KMS-11 (cell line): Measurements from ENCODE around the gene ZBTB5.

Experiments used
- H2AFZ ChIP-seq: fragments of 200-600 bp; sonication (generic); 2 replicates; pipeline ENCODE4 v1.6.1; 2016; ENCODE audit warnings: antibody characterized with exemption, mixed run types, low read depth
- H3K27ac ChIP-seq: fragments of 200-600 bp; sonication (generic); 2 replicates; pipeline ENCODE4 v1.6.1; 2016; ENCODE audit warnings: mild to moderate bottlenecking, mixed run types
- H3K27me3 ChIP-seq: fragments of 200-600 bp; sonication (generic); 2 replicates; pipeline ENCODE4 v1.6.1; 2017; ENCODE audit warnings: mild to moderate bottlenecking, low read depth, mixed run types, moderate library complexity; ENCODE audit not compliant: insufficient read depth
- H3K36me3 ChIP-seq: fragments of 200-600 bp; sonication (generic); 2 replicates; pipeline ENCODE4 v1.6.1; 2017; ENCODE audit warnings: mild to moderate bottlenecking, mixed run types; ENCODE audit not compliant: insufficient read depth
- H3K4me1 ChIP-seq: fragments of 200-600 bp; sonication (generic); 2 replicates; pipeline ENCODE4 v1.6.1; 2016; ENCODE audit warnings: mild to moderate bottlenecking, low read depth, mixed run types; ENCODE audit not compliant: poor library complexity, severe bottlenecking
- H3K4me2 ChIP-seq: fragments of 200-600 bp; sonication (generic); 2 replicates; pipeline ENCODE4 v1.7.0; 2016; ENCODE audit warnings: mild to moderate bottlenecking, mixed run types
- H3K4me3 ChIP-seq: fragments of 200-600 bp; sonication (generic); IDR thresholded peaks from 2 replicates; pipeline ENCODE4 v1.6.1; 2017; ENCODE audit warnings: low read depth, low read length, mixed read lengths; ENCODE audit not compliant: insufficient read depth
- H3K79me2 ChIP-seq: fragments of 200-600 bp; sonication (generic); 2 replicates; pipeline ENCODE4 v1.6.1; 2016; ENCODE audit warnings: low read depth, mixed run types; ENCODE audit not compliant: insufficient read depth
- H3K9ac ChIP-seq: fragments of 200-600 bp; sonication (generic); 2 replicates; pipeline ENCODE4 v1.6.1; 2016; ENCODE audit warnings: mild to moderate bottlenecking, mixed run types
- H4K20me1 ChIP-seq: fragments of 200-600 bp; sonication (generic); 2 replicates; pipeline ENCODE4 v1.6.1; 2016; ENCODE audit warnings: mild to moderate bottlenecking, mixed run types; ENCODE audit not compliant: insufficient read depth
- TF ChIP-seq, protein P1 (sequence below): fragments of 200-600 bp; sonication (generic); conservative IDR thresholded peaks from 2 replicates; pipeline ENCODE4 v1.6.1; 2017; ENCODE audit warnings: low read depth, mild to moderate bottlenecking, antibody characterized with exemption, low read length, moderate library complexity, mixed read lengths

ZBTB5 gene

DNA sequence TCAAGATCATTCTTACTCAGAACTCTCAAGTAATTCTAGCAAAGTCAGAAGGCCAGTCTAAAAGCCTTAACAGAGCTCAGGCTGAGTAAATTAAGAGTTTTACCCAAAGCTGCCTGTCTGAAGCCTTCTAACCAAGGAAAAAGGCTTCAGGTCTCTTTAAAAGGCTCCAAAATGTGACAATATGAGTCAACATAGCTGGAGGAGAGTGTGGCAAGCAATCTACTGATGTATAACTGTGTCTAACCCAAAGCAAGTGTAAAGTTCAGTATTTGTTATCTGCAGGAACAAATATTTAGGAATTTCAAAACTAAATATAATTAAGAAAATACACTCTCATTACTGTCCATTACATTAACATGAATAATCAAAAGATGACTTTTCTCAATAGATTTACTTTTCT lies 11.0 kb downstream of the ZBTB5 start:
- H3K4me3 ChIP-seq: no peak overlapping the region
- H2AFZ ChIP-seq: no peak overlapping the region
- H3K4me1 ChIP-seq: no peaks in the 10 kb centered on the region
- H3K9ac ChIP-seq: no peak overlapping the region
- peaks cover 3% of the 10 kb centered on the region; the same call in 1 of the 2 replicates for H3K36me3 ChIP-seq
- H3K79me2 ChIP-seq: peaks cover 12% of the 10 kb centered on the region; the same call in 1 of the 2 replicates
- H4K20me1 ChIP-seq: no peaks in the 10 kb centered on the region
- no peak overlapping the region for H3K27ac ChIP-seq
- H3K4me2 ChIP-seq: no peak overlapping the region
- no peaks in the 10 kb centered on the region for H3K27me3 ChIP-seq
- TF ChIP-seq, protein P1, sequence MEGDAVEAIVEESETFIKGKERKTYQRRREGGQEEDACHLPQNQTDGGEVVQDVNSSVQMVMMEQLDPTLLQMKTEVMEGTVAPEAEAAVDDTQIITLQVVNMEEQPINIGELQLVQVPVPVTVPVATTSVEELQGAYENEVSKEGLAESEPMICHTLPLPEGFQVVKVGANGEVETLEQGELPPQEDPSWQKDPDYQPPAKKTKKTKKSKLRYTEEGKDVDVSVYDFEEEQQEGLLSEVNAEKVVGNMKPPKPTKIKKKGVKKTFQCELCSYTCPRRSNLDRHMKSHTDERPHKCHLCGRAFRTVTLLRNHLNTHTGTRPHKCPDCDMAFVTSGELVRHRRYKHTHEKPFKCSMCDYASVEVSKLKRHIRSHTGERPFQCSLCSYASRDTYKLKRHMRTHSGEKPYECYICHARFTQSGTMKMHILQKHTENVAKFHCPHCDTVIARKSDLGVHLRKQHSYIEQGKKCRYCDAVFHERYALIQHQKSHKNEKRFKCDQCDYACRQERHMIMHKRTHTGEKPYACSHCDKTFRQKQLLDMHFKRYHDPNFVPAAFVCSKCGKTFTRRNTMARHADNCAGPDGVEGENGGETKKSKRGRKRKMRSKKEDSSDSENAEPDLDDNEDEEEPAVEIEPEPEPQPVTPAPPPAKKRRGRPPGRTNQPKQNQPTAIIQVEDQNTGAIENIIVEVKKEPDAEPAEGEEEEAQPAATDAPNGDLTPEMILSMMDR: no peak

GRCh38 chr9:37453827-37454226 lies 11.4 kb downstream of the ZBTB5 start:
- H3K36me3 ChIP-seq: peaks cover 3% of the 10 kb centered on the region; the same call in 1 of the 2 replicates
- no peak overlapping the region for H2AFZ ChIP-seq
- H3K27ac ChIP-seq: no peak overlapping the region
- H4K20me1 ChIP-seq: no peaks in the 10 kb centered on the region
- TF ChIP-seq, protein P1: no peak
- no peak overlapping the region for H3K4me3 ChIP-seq
- no peak overlapping the region for H3K9ac ChIP-seq
- H3K27me3 ChIP-seq: no peaks in the 10 kb centered on the region
- H3K4me2 ChIP-seq: no peak overlapping the region
- H3K4me1 ChIP-seq: no peaks in the 10 kb centered on the region
- H3K79me2 ChIP-seq: peaks cover 12% of the 10 kb centered on the region; the same call in 1 of the 2 replicates

DNA sequence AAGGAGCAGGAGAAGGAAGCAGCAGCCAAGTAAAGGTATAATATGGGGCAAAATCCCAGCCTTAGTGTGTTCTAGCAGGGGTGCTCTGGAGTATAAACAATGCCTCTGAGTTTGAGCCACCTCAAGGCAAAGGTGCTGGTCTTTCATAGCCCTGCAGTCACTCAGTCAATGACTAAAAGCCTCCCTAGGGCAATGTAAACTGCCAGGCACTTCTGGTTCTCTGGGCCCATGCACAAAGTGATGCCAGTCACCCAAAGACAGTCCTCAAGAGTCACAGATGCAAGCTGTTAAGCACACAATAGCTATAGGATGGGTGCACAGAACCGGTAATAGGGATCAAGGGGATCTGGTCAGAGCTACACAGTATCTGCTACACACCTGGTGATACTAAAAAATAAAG lies 12.6 kb downstream of the ZBTB5 start:
- no peak overlapping the region for H3K27ac ChIP-seq
- H3K27me3 ChIP-seq: no peaks in the 10 kb centered on the region
- H3K36me3 ChIP-seq: peaks cover 3% of the 10 kb centered on the region; the same call in 1 of the 2 replicates
- no peak overlapping the region for H3K9ac ChIP-seq
- no peak overlapping the region for H2AFZ ChIP-seq
- no peaks in the 10 kb centered on the region for H4K20me1 ChIP-seq
- H3K4me2 ChIP-seq: no peak overlapping the region
- no peaks in the 10 kb centered on the region for H3K4me1 ChIP-seq
- no peak overlapping the region for H3K4me3 ChIP-seq
- TF ChIP-seq, protein P1: no peak
- H3K79me2 ChIP-seq: peaks cover 12% of the 10 kb centered on the region; the same call in 1 of the 2 replicates

DNA sequence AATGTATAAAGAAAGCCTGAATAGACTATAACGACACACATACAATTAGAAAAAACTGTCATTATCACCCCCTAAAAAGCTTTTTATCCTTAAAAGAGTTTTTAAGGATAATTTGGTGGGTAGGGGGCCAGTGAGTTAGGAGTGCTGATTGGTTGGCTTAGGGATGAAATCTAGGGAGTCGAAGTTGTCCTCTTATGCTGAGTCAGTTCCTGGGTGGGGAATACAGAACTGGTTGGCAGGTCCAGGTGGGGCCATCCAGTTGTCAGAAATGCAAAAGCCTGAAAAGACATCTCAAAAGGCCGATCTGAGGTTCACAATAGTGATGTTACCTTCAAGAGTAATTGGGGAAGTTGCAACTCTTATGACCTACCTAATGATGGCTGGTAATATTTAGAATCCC lies 13.6 kb downstream of the ZBTB5 start:
- TF ChIP-seq, protein P1: no peak
- H3K4me1 ChIP-seq: no peaks in the 10 kb centered on the region
- H3K36me3 ChIP-seq: peaks cover 3% of the 10 kb centered on the region; the same call in 1 of the 2 replicates
- no peak overlapping the region for H3K27ac ChIP-seq
- H3K9ac ChIP-seq: no peak overlapping the region
- no peak overlapping the region for H3K4me2 ChIP-seq
- H3K79me2 ChIP-seq: peaks cover 12% of the 10 kb centered on the region; the same call in 1 of the 2 replicates
- no peaks in the 10 kb centered on the region for H4K20me1 ChIP-seq
- no peak overlapping the region for H3K4me3 ChIP-seq
- H2AFZ ChIP-seq: no peak overlapping the region
- no peaks in the 10 kb centered on the region for H3K27me3 ChIP-seq
